ENCODE measurements around the gene PEF1.

DNA sequence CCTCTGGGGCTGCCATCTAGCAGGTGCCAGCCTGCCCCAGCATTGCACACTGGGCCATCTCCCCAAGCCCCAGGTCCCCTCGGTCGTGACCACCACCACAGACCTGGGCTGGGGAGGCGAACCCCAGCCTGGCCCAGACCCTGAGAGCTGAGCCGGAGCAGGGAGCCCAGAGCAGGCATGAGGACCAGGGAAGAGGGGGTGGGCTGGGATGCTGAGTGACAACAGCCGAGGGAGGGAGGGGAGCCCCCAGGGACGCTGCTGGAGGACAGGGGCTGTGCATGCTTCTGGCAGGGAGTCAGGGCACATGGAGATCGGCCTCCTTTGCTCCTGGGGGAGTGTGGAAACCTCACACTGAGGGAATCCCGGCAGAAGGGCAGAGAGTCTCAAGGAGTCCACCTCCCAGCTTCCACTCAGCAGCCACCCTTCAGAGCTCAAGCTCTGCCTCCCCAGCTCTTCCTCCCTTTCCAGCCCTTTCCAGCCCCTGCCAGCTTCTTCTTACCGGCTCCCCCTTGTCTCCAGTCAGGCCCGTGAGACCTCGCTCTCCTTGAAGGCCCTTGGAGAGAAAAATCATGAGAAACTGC is 23.7 kb upstream of the PEF1 start:
- TF ChIP-seq POLR2A (IDR thresholded peaks at IDR 0.05): no peak
- no peak for TF ChIP-seq CTCF (IDR thresholded peaks at IDR 0.05 in 4 of 5, conservative IDR thresholded peaks at IDR 0.05 in 1 of 5)
